ENCODE measurements around the gene DNAH2. TPM values are rescaled to one million over a fixed set of nuclear protein-coding genes. Genes with fewer than 3 reads are reported as not detected.
A peak's percentile ranks its signal among the peaks of the same experiment; 100 is the strongest.

The DNAH2 gene
- total and polyA plus RNA-seq, 2 experiments from 2014 or later = 0.77 to 2.1 TPM

- H3K79me2 ChIP-seq = peaks cover 73% of the 10 kb centered on the region
- no peaks in the 10 kb centered on the region for H3K9me2 ChIP-seq (replicated peaks; ENCODE audit: insufficient read depth)
- H3K4me1 ChIP-seq (ENCODE audit: insufficient read depth) = peaks cover 23% of the 10 kb centered on the region
- peak overlapping the region; percentile 42 for H2AFZ ChIP-seq
- H3K4me3 ChIP-seq = peak overlapping the region; percentile 51
- no peak for TF ChIP-seq CTCF (IDR thresholded peaks at IDR 0.05; ENCODE audit: poor library complexity)
- TF ChIP-seq EZH2phosphoT487 (IDR thresholded peaks at IDR 0.05; ENCODE audit: low read depth, severe bottlenecking, unreplicated experiment) = no peak
- TF ChIP-seq EZH2 (IDR thresholded peaks at IDR 0.05; ENCODE audit: borderline replicate concordance) = no peak
- H4K20me1 ChIP-seq (ENCODE audit: insufficient read depth, poor library complexity, severe bottlenecking) = no peaks in the 10 kb centered on the region
- 81% methylated on average over 15 of the region's 15 CpGs for WGBS (ENCODE audit: low lambda C conversion rate, missing lambda C conversion rate)
- no peak for DNase-seq (ENCODE audit: low spot score)
- peak overlapping the region; percentile 99 for H3K27ac ChIP-seq
- H3K36me3 ChIP-seq (replicated peaks; ENCODE audit: insufficient read depth, low read depth) = no peaks in the 10 kb centered on the region
- peak overlapping the region; percentile 82 for H3K4me2 ChIP-seq
- no peaks in the 10 kb centered on the region for H3K9me3 ChIP-seq (ENCODE audit: low read depth)
- H3K27me3 ChIP-seq = no peaks in the 10 kb centered on the region
Measured at GRCh38 chr17:7684851-7685532, 32.6 kb upstream of the DNAH2 start.

- 8% methylated on average over 44 of the region's 44 CpGs for WGBS (ENCODE audit: low lambda C conversion rate, missing lambda C conversion rate)
- Histone ChIP-seq H2AFZ (peak overlapping the region; percentile 42), H4K20me1 (ENCODE audit: insufficient read depth, poor library complexity, severe bottlenecking) (no peaks in the 10 kb centered on the region), H3K27me3 (no peaks in the 10 kb centered on the region), H3K4me3 (peak overlapping the region; percentile 79), H3K4me1 (ENCODE audit: insufficient read depth) (peaks cover 23% of the 10 kb centered on the region), H3K27ac (peak overlapping the region; percentile 99), H3K36me3 (replicated peaks; ENCODE audit: insufficient read depth, low read depth) (no peaks in the 10 kb centered on the region), H3K9me3 (ENCODE audit: low read depth) (no peaks in the 10 kb centered on the region), H3K9me2 (replicated peaks; ENCODE audit: insufficient read depth) (no peaks in the 10 kb centered on the region), H3K4me2 (peak overlapping the region; percentile 82), H3K79me2 (peaks cover 70% of the 10 kb centered on the region)
- DNase-seq (ENCODE audit: low spot score) = peak; percentile 97
- no peak for TF ChIP-seq EZH2phosphoT487 (IDR thresholded peaks at IDR 0.05; ENCODE audit: low read depth, severe bottlenecking, unreplicated experiment)
Measured at GRCh38 chr17:7685533-7686221, 31.9 kb upstream of the DNAH2 start.

GRCh38 chr17:7686222-7687071 is 31.1 kb upstream of the DNAH2 start:
- H3K4me3 ChIP-seq = peak overlapping the region; percentile 79
- peaks cover 62% of the 10 kb centered on the region for H3K79me2 ChIP-seq
- peak; percentile 88 for DNase-seq (ENCODE audit: low spot score)
- H4K20me1 ChIP-seq (ENCODE audit: insufficient read depth, poor library complexity, severe bottlenecking) = no peaks in the 10 kb centered on the region
- H3K9me3 ChIP-seq (ENCODE audit: low read depth) = no peaks in the 10 kb centered on the region
- H3K4me1 ChIP-seq (ENCODE audit: insufficient read depth) = peaks cover 23% of the 10 kb centered on the region
- TF ChIP-seq EZH2 (IDR thresholded peaks at IDR 0.05; ENCODE audit: borderline replicate concordance) (no peak), CTCF (IDR thresholded peaks at IDR 0.05; ENCODE audit: poor library complexity) (no peak), EZH2phosphoT487 (IDR thresholded peaks at IDR 0.05; ENCODE audit: low read depth, severe bottlenecking, unreplicated experiment) (no peak)
- H3K9me2 ChIP-seq (replicated peaks; ENCODE audit: insufficient read depth) = no peaks in the 10 kb centered on the region
- WGBS (ENCODE audit: low lambda C conversion rate, missing lambda C conversion rate) = under 1% methylated on average over 30 of the region's 30 CpGs
- H3K27me3 ChIP-seq = no peaks in the 10 kb centered on the region
- H2AFZ ChIP-seq = peak overlapping the region; percentile 28
- peak overlapping the region; percentile 82 for H3K4me2 ChIP-seq
- no peaks in the 10 kb centered on the region for H3K36me3 ChIP-seq (replicated peaks; ENCODE audit: insufficient read depth, low read depth)
- H3K27ac ChIP-seq = peak overlapping the region; percentile 99

All from hepatocyte (in vitro differentiated cells).